GM03348 (cell line): ENCODE results near the gene PVRIG.
"Not testable (repeated sequence)": the region's sequence is repeated elsewhere in the genome, so short reads cannot be mapped to it uniquely, and the experiment has no call there.

Experiments used
- DNase-seq: peaks from one replicate; pipeline ENCODE4 v3.0.0; 2012; ENCODE audit warnings: low spot score

PVRIG gene

GRCh38 chr7:100195222-100195621, 24.5 kb upstream of the PVRIG start:
- no peak for DNase-seq

- DNase-seq = not testable (repeated sequence)
These were observed 23.8 kb upstream of the PVRIG start for GRCh38 chr7:100195901-100196322.

GRCh38 chr7:100198266-100198665, 21.5 kb upstream of the PVRIG start:
- no peak for DNase-seq

GRCh38 chr7:100200693-100201092, 19.1 kb upstream of the PVRIG start:
- DNase-seq = no peak

GRCh38 chr7:100204454-100204853, 15.3 kb upstream of the PVRIG start:
- no peak for DNase-seq

GRCh38 chr7:100208911-100209408, 10.8 kb upstream of the PVRIG start:
- DNase-seq = no peak

GRCh38 chr7:100209493-100209892, 10.3 kb upstream of the PVRIG start:
- no peak for DNase-seq

GRCh38 chr7:100210805-100211204, 8.9 kb upstream of the PVRIG start:
- no peak for DNase-seq

- DNase-seq = no peak
These were observed 8.4 kb upstream of the PVRIG start for GRCh38 chr7:100211342-100211780.

- DNase-seq = no peak
These were observed 7.0 kb upstream of the PVRIG start for GRCh38 chr7:100212631-100213286.

- DNase-seq = no peak
These were observed 6.1 kb upstream of the PVRIG start for GRCh38 chr7:100213672-100214071.

- not testable (repeated sequence) for DNase-seq
These were observed 5.4 kb upstream of the PVRIG start for GRCh38 chr7:100214356-100214755.

GRCh38 chr7:100215895-100216294, 3.9 kb upstream of the PVRIG start:
- DNase-seq = no peak

GRCh38 chr7:100217934-100218333, 1.8 kb upstream of the PVRIG start:
- DNase-seq = not testable (repeated sequence)

- DNase-seq = no peak
These were observed 445 bp upstream of the PVRIG start for GRCh38 chr7:100219271-100219737.

- no peak for DNase-seq
These were observed 959 bp downstream of the PVRIG start for GRCh38 chr7:100220586-100221230.

GRCh38 chr7:100221231-100221718, 1.5 kb downstream of the PVRIG start:
- DNase-seq = no peak

- no peak for DNase-seq
These were observed 2.2 kb downstream of the PVRIG start for GRCh38 chr7:100221767-100222444.

GRCh38 chr7:100222445-100223132, 2.8 kb downstream of the PVRIG start:
- no peak for DNase-seq

- DNase-seq = not testable (repeated sequence)
These were observed 3.7 kb downstream of the PVRIG start for GRCh38 chr7:100223376-100223927.

GRCh38 chr7:100224891-100225290, 5.1 kb downstream of the PVRIG start:
- not testable (repeated sequence) for DNase-seq
